Measurements from ENCODE around the gene PLIN4. TPM values are rescaled to one million over a fixed set of nuclear protein-coding genes. Genes with fewer than 3 reads are reported as not detected.

The PLIN4 gene
- total RNA-seq, 1 donor from 2014 or later = 69.5 TPM

- Histone ChIP-seq H3K4me3 (no peak overlapping the region), H3K9me3 (no peaks in the 10 kb centered on the region), H3K27ac (no peak overlapping the region), H3K27me3 (no peaks in the 10 kb centered on the region), H3K4me1 (no peaks in the 10 kb centered on the region), H3K36me3 (peaks cover 0 to 64% of the 10 kb centered on the region in 2 donors)
- no peak for DNase-seq (ENCODE audit: extremely low spot score in 2 of 2)
- intact Hi-C loops (cut with DNase I) = no loop called here
- TF ChIP-seq POLR2A (IDR thresholded peaks at IDR 0.05) (no peak), POLR2AphosphoS5 (IDR thresholded peaks at IDR 0.05; ENCODE audit: insufficient read depth in 1 of 2, low read depth in 1 of 2) (no peak), CTCF (IDR thresholded peaks at IDR 0.05) (no peak)
These were observed 22.0 kb downstream of the PLIN4 start for GRCh38 chr19:4496304-4496703.

DNA sequence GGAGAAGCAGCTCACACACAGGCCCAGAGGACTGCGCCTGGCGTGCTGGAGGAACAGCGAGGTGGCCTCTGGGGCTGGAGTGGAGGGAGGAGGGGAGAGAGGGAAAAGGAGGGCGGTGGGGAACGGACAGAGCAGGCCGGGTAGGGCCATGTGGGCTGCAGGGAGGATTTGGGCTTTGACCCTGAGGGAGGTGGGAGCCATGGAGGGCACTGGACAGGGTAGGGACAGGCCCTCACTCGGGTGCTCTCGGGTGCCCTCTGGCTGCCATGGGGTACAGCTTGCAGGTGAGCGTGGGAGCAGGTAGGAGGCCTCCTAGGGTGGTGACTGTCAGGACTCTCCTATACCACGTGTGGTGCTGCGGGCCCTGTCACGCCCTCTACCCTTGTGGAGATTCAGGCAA, 22.8 kb downstream of the PLIN4 start:
- intact Hi-C loops (cut with DNase I) = no loop called here
- H3K4me3 ChIP-seq = no peak overlapping the region
- H3K36me3 ChIP-seq = peaks cover 0 to 70% of the 10 kb centered on the region in 2 donors

DNA sequence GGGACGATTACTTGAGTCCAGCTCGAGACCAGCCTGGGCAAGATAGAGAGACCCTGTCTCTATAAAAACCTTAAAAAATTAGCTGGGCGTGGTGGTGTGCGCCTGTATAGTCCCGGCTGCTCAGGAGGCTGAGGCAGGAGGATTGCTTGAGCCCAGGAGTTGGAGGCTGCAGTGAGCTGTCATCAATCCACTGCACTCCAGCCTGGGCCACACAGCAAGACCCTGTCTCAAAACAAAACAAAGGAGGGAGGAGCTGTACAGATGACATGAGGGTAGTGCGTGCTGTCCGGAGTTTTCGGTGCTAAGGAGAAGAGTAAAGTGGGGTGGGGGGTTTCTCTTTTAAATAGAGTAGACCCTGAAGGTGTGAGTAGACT, 23.6 kb downstream of the PLIN4 start:
- Histone ChIP-seq H3K9me3 (no peaks in the 10 kb centered on the region), H3K4me3 (no peak overlapping the region), H3K4me1 (no peaks in the 10 kb centered on the region), H3K36me3 (peaks cover 0 to 78% of the 10 kb centered on the region in 2 donors), H3K27me3 (no peaks in the 10 kb centered on the region), H3K27ac (no peak overlapping the region)
- no peak for DNase-seq (ENCODE audit: extremely low spot score in 2 of 2)
- intact Hi-C loops (cut with DNase I) = no loop called here
- TF ChIP-seq CTCF (IDR thresholded peaks at IDR 0.05) (no peak), POLR2A (IDR thresholded peaks at IDR 0.05) (no peak), POLR2AphosphoS5 (IDR thresholded peaks at IDR 0.05; ENCODE audit: insufficient read depth in 1 of 2, low read depth in 1 of 2) (no peak)

More for the DNA sequence above, 22.8 kb downstream of the PLIN4 start:
- Histone ChIP-seq H3K4me1 (no peaks in the 10 kb centered on the region), H3K27ac (no peak overlapping the region), H3K9me3 (no peaks in the 10 kb centered on the region), H3K27me3 (no peaks in the 10 kb centered on the region)
- no peak for TF ChIP-seq CTCF (IDR thresholded peaks at IDR 0.05)
- TF ChIP-seq POLR2AphosphoS5 (IDR thresholded peaks at IDR 0.05; ENCODE audit: insufficient read depth in 1 of 2, low read depth in 1 of 2) = no peak
- TF ChIP-seq POLR2A (IDR thresholded peaks at IDR 0.05) = no peak
- DNase-seq (ENCODE audit: extremely low spot score in 2 of 2) = no peak

DNA sequence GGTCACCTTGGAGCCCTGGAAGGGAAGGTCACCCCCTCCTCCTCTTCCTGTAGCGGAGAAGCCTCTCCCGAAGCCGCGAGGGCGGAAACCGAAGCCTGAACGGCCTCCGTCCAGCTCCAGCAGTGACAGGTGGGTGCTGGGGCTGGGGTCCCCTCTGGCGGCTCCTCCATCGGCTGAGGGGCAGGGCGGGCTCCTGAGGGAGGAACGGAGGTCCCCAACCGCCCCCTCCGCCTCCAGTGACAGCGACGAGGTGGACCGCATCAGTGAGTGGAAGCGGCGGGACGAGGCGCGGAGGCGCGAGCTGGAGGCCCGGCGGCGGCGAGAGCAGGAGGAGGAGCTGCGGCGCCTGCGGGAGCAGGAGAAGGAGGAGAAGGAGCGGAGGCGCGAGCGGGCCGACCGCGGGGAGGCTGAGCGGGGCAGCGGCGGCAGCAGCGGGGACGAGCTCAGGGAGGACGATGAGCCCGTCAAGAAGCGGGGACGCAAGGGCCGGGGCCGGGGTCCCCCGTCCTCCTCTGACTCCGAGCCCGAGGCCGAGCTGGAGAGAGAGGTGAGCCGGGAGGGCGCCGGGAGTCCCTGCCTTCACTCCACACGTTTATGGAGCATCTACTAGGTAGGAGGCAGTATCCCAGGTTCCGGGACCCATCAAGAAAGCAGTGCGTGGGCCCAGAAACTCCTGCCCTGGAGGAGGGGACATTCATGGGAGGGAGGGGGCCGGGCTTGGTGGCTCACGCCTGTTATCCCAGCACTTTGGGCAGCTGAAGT, 24.2 kb downstream of the PLIN4 start:
- TF ChIP-seq POLR2A (IDR thresholded peaks at IDR 0.05) (no peak), CTCF (IDR thresholded peaks at IDR 0.05) (no peak), POLR2AphosphoS5 (IDR thresholded peaks at IDR 0.05; ENCODE audit: insufficient read depth in 1 of 2, low read depth in 1 of 2) (no peak)
- Histone ChIP-seq H3K4me3 (no peak overlapping the region), H3K27ac (no peak overlapping the region), H3K27me3 (no peaks in the 10 kb centered on the region), H3K9me3 (no peaks in the 10 kb centered on the region), H3K36me3 (peaks cover 0 to 84% of the 10 kb centered on the region in 2 donors), H3K4me1 (no peaks in the 10 kb centered on the region)
- no peak for DNase-seq (ENCODE audit: extremely low spot score in 2 of 2)
- intact Hi-C loops (cut with DNase I) = no loop called here

Measured in vagina (tissue), 2 donors.